ENCODE measurements around the gene FAM25C.
"Not testable (repeated sequence)": the region's sequence is repeated elsewhere in the genome, so short reads cannot be mapped to it uniquely, and the experiment has no call there.

FAM25C gene

GRCh38 chr10:47999691-48000090, at the start of gene FAM25C:
FAM25C (minus strand) TSS chr10:47999791; CDS start chr10:47999765, 26 bp downstream.
- not testable (repeated sequence) for DNase-seq (ENCODE audit: low read depth)

GRCh38 chr10:48044557-48044956, 45.0 kb upstream of the FAM25C start:
- not testable (repeated sequence) for DNase-seq (ENCODE audit: low read depth)

- not testable (repeated sequence) for DNase-seq (ENCODE audit: low read depth)
Observed at GRCh38 chr10:48031390-48031789, 31.8 kb upstream of the FAM25C start.

- not testable (repeated sequence) for DNase-seq (ENCODE audit: low read depth)
Observed at GRCh38 chr10:48002306-48002705, 2.7 kb upstream of the FAM25C start.

DNA sequence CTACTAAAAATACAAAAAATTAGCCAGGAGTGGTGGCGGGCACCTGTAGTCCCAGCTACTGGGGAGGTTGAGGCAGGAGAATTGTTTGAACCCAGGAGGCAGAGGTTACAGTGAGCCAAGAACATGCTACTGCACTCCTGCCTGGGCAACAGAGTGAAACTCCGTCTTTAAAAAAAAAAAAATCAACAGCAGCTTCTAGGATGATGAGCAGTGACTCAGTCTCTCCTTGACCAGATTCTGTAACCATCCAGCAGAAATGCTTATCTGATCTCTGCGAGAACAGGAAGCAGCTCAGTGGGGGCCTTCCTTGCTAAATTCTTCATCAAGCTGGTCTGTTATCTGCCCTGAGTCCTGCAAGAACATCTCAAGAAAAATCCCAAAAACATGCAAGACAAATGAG, 5.5 kb downstream of the FAM25C start:
- not testable (repeated sequence) for DNase-seq (ENCODE audit: low read depth)

DNA sequence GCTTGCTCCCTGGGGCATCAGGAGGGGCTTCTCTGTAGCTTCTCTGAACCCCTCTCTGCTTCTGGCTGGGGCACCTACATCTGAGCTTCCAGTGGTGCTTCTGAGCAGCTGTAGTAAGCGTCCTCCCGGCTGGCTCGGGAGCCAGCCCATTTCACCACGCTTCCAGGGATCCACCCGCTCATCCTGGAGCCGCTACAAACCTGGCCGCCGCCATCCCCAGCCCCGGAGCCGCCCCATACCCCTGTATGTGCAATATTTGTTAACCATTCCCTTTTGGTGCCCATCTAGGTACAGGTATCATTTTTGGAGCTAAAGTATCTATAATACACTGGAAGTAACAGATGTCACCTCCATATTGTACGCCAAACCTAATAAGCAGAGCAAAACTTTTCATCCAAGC, 7.0 kb downstream of the FAM25C start:
- not testable (repeated sequence) for DNase-seq (ENCODE audit: low read depth)

DNA sequence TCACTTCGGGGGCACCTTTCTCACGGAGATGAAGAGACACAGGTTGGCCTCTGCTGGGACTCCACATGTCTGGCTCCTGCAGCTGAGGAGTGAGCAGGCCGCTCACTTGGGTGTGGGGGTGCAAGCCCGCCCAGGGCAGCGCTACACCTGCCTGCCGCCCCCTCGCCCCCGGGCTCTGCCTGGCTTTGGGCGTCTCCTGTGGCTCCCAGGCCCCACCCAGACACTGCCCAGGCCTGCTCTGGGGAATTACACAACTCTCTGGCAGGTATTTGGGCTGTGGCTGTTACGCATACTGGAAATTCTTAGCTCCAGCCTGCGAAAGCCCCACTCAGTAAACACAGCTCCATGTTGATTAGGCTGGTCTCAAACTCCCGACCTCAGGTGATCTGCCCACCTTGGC, 7.9 kb downstream of the FAM25C start:
- not testable (repeated sequence) for DNase-seq (ENCODE audit: low read depth)

GRCh38 chr10:47990097-47990496, 9.5 kb downstream of the FAM25C start:
- not testable (repeated sequence) for DNase-seq (ENCODE audit: low read depth)

DNA sequence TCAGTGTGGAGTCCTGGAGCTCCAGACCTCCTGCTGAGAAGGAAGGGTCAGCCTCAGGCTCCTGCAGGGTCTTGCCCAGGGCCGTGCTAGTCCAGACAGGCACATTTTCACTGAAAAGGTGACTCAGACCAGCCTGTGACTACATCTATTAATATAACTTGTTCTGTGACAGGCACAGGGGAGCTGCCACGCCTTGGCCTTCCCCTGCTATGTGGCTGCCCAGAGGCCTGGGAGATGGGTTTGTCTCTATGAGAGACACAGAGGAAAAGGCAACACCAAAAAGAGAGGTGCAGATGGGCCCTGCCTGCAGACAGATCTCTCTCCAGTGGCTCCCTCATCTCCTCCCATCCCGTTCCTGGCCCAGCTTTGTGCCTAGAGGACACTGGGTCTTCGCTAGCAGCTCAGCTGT, 10.0 kb downstream of the FAM25C start:
- DNase-seq (ENCODE audit: low read depth) = not testable (repeated sequence)

- not testable (repeated sequence) for DNase-seq (ENCODE audit: low read depth)
Observed at GRCh38 chr10:47988718-47989541, 10.7 kb downstream of the FAM25C start.

DNA sequence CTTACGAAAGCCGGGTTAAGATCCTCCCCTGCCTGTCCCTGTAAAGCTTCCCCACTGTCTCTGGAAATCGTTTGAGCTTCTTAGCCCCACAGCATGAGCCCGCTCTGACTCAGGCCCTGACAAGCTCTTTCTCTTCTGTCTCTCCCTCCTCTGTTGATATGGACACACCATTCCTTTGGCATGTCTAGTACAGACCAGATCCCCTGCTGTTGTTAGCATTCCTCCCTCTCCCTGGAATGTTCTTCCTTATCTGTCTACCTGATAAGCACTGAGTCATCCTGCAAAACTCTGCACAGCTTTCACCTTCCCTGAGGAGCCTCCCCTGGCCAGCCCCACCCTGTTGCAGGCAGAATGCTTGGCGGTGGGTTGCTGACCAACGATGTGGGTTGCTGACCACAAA, 11.6 kb downstream of the FAM25C start:
- not testable (repeated sequence) for DNase-seq (ENCODE audit: low read depth)

DNA sequence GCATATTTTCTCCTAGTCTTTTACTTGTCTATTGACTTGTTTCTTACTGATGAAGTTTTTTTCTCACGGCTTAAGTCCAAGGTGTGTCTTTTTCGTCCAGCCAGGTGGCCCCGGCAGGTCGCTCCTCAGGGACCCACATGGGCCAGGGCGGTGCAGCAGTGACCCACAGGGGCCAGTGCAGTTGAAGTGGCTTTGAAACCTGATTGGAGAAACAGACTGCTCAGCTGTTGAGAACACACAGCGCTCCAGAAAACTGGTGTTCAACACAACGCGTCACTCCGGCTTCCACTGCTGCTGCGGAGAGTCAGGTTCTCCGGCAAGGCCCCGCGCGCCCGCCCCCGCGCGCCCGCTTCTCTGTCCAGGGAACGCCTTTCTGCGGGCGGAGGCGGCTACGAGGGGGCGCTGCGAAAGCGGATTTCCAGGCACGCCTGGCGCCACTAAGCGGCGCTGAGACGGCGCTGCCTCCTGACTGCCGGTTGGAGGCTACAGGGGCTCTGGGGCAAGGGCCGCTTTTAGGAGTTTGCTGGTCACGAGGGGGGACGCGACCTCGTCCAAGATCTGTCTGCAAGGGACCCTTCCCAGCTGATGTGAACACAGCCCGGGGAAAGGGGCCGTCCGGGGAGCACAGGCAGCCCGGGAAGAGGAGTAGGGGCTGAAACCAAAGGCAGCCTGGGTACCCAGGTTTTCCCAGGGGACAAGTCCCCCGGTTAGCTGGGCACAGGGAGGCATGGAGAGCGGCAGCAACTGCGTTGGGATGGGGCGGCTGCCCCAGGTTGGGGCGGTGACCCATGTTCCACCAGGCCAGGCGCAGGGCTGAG, 13.0 kb downstream of the FAM25C start:
- DNase-seq (ENCODE audit: low read depth) = not testable (repeated sequence)

- DNase-seq (ENCODE audit: low read depth) = not testable (repeated sequence)
Observed at GRCh38 chr10:47975409-47975808, 24.2 kb downstream of the FAM25C start.

DNA sequence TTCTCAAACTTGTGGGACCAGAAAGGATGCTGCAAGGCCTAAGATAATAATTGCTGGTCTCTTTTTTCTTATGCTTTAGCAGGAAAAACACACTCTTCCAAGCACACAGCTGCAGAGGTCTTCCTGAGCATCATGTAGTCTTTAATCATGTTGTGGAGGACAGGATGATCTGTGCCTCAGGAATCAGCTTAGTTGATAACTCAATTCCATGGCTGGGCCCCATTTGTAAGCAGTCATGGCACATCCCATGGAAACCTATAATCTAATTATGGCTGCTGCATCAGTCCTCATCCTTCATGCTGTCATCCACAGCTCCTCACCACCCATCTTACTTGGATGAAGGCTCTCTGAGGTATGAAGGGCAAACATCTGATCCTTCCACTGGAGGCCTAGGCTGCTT, 26.5 kb downstream of the FAM25C start:
- DNase-seq (ENCODE audit: low read depth) = not testable (repeated sequence)

DNA sequence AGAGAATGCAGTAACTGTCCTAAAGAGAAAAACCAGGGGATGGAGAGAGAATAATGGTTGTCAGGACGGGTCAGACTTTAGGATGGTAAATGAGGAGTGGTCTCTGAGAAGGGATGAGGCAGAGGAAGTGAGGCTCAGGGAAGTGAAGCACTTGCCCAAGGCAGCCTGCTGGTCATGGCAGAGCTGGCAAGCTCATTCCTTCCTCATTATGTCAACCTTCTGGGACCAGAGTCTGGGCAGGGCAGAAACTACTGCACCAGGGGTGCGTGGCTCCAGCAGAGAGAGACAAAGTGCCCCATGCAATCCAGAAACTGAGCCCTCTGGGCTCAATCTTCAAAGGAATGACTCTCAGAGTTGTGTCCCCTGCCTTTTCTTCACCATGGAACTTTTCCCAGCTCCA, 27.5 kb downstream of the FAM25C start:
- DNase-seq (ENCODE audit: low read depth) = not testable (repeated sequence)

DNA sequence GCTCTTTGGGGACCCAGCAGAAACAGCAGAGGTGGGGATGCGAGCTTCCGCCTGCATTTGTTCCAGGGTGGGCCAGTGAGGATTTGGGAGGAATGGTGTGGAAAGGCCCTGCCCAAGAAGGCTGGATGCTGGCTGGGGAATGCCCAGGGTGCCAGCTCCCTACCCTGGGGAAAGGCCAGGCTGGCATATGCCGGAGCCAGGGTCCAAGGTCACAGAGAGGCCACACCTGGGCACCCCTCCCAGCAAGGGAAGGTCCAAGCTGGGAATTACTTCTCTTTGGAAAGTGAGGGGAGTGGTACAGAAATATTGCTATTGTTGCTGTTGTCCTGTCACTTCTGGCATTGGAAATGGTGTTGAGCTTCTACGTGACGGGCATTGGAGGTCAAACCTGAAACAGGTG, 28.0 kb downstream of the FAM25C start:
- DNase-seq (ENCODE audit: low read depth) = not testable (repeated sequence)

- DNase-seq (ENCODE audit: low read depth) = not testable (repeated sequence)
Observed at GRCh38 chr10:47970047-47970446, 29.5 kb downstream of the FAM25C start.

GRCh38 chr10:47968988-47969387, 30.6 kb downstream of the FAM25C start:
- DNase-seq (ENCODE audit: low read depth) = not testable (repeated sequence)

GRCh38 chr10:47964280-47965063, 35.1 kb downstream of the FAM25C start:
- DNase-seq (ENCODE audit: low read depth) = not testable (repeated sequence)

- DNase-seq (ENCODE audit: low read depth) = not testable (repeated sequence)
Observed at GRCh38 chr10:47962785-47963184, 36.8 kb downstream of the FAM25C start.

- not testable (repeated sequence) for DNase-seq (ENCODE audit: low read depth)
Observed at GRCh38 chr10:47960699-47961098, 38.9 kb downstream of the FAM25C start.

- DNase-seq (ENCODE audit: low read depth) = not testable (repeated sequence)
Observed at GRCh38 chr10:47959677-47960076, 39.9 kb downstream of the FAM25C start.

Data from activated T-helper 9 cell treated with anti-CD3 and anti-CD28 coated beads, Interleukin-2, amount 50 U/mL, for 16 hours (primary cell).